IMR-90 (cell line): ENCODE results near the gene GNG12. TPM values are rescaled to one million over a fixed set of nuclear protein-coding genes. Genes with fewer than 3 reads are reported as not detected.

Experiments
- ATAC-seq: fragments of 200-7000 bp; cut with Tn5 transposase; 2 replicates; pipeline ENCODE4 v1.9.1; 2020; ENCODE audit warnings: low read depth, mild to moderate bottlenecking, moderate library complexity
- BruUV-seq: library from RNA; stranded (reverse); fragments of 400-500 nt; replicated peaks from 2 replicates; lab custom pipeline; 2021; lab: Mats Ljungman, UMichigan
- CTCF ChIA-PET: fragments of 300-600 bp; formaldehyde crosslinking; extraction: SDS; loops from one replicate; lab custom pipeline; 2021; ENCODE audit warnings: antibody characterized with exemption; lab: Yijun Ruan, JAX
- POLR2A ChIA-PET: fragments of 300-600 bp; sonication (Branson Sonifier 250); formaldehyde crosslinking; loops from one replicate; lab custom pipeline; 2022; ENCODE audit warnings: antibody characterized with exemption; ENCODE audit not compliant: unreplicated experiment; lab: Charles Lee
- DNase-seq: peaks from one replicate; pipeline ENCODE4 v3.0.0; 2013
- H2AFZ ChIP-seq: replicated peaks from 2 replicates; pipeline ENCODE3; 2013; ENCODE audit warnings: low read length, mild to moderate bottlenecking; ENCODE audit not compliant: poor library complexity
- H2AK5ac ChIP-seq: 2 replicates; pipeline ENCODE4 v1.6.1; 2013; ENCODE audit warnings: low read depth, low read length, inconsistent platforms
- H2AK9ac ChIP-seq: replicated peaks from 2 replicates; pipeline ENCODE3; 2013; ENCODE audit warnings: mild to moderate bottlenecking, low read depth, low read length, moderate library complexity; ENCODE audit not compliant: poor library complexity
- H2BK120ac ChIP-seq: 2 replicates; pipeline ENCODE4 v1.6.1; 2013; ENCODE audit warnings: low read depth, low read length, inconsistent platforms
- H2BK15ac ChIP-seq: 3 replicates; pipeline ENCODE4 v1.6.1; 2013; ENCODE audit warnings: low read depth, low read length, inconsistent platforms
- H2BK20ac ChIP-seq: 2 replicates; pipeline ENCODE4 v1.6.1; 2013; ENCODE audit warnings: low read depth, mild to moderate bottlenecking, inconsistent platforms, low read length, moderate library complexity
- H2BK5ac ChIP-seq: 2 replicates; pipeline ENCODE4 v1.6.1; 2013; ENCODE audit warnings: mild to moderate bottlenecking, low read depth, low read length, inconsistent platforms; ENCODE audit not compliant: poor library complexity, severe bottlenecking
- H3K14ac ChIP-seq: replicated peaks from 2 replicates; pipeline ENCODE4 v1.6.1; 2013; ENCODE audit warnings: low read depth, low read length, inconsistent platforms
- H3K18ac ChIP-seq: 2 replicates; pipeline ENCODE4 v1.6.1; 2013; ENCODE audit warnings: low read depth, low read length, control low read depth
- H3K23ac ChIP-seq: 2 replicates; pipeline ENCODE4 v1.6.1; 2013; ENCODE audit warnings: low read depth, low read length, inconsistent platforms
- H3K27ac ChIP-seq: 2 replicates; pipeline ENCODE4 v1.5.1; 2013; ENCODE audit warnings: mild to moderate bottlenecking, control low read depth, low read length; ENCODE audit not compliant: insufficient read depth
- H3K27me3 ChIP-seq: 2 replicates; pipeline ENCODE4 v1.6.1; 2013; ENCODE audit warnings: low read length; ENCODE audit not compliant: control insufficient read depth, insufficient read depth
- H3K36me3 ChIP-seq: 2 replicates; pipeline ENCODE4 v1.6.1; 2013; ENCODE audit warnings: low read length, mixed read lengths; ENCODE audit not compliant: control insufficient read depth, insufficient read depth
- H3K4ac ChIP-seq: 2 replicates; pipeline ENCODE4 v1.6.1; 2013; ENCODE audit warnings: low read depth, low read length, inconsistent platforms
- H3K4me1 ChIP-seq: 2 replicates; pipeline ENCODE4 v1.6.1; 2013; ENCODE audit warnings: low read length, mixed read lengths; ENCODE audit not compliant: control insufficient read depth, insufficient read depth
- H3K4me2 ChIP-seq: 2 replicates; pipeline ENCODE4 v1.6.1; 2013; ENCODE audit warnings: low read depth, mild to moderate bottlenecking, control low read depth, low read length, moderate library complexity
- H3K4me3 ChIP-seq: 2 replicates; pipeline ENCODE4 v1.5.1; 2013; ENCODE audit warnings: low read depth, mild to moderate bottlenecking, control low read depth, low read length, moderate library complexity; ENCODE audit not compliant: insufficient read depth
- H3K56ac ChIP-seq: 2 replicates; pipeline ENCODE4 v1.6.1; 2013; ENCODE audit warnings: low read length, inconsistent platforms; ENCODE audit not compliant: insufficient read depth; ENCODE audit errors: extremely low read depth
- H3K79me1 ChIP-seq, 2 experiments: 2 replicates each; pipeline ENCODE4 v1.6.1; 2013; ENCODE audit warnings: low read length in 2 of 2, inconsistent platforms in 1 of 2, low read depth in 1 of 2
- H3K9ac ChIP-seq: 2 replicates; pipeline ENCODE4 v1.6.1; 2013; ENCODE audit warnings: low read depth, low read length, control low read depth
- H3K9me1 ChIP-seq: 2 replicates; pipeline ENCODE4 v1.6.1; 2013; ENCODE audit warnings: low read length, inconsistent platforms; ENCODE audit not compliant: insufficient read depth
- H3K9me3 ChIP-seq: 2 replicates; pipeline ENCODE4 v1.6.1; 2013; ENCODE audit warnings: low read length; ENCODE audit not compliant: control insufficient read depth, insufficient read depth
- H4K20me1 ChIP-seq: 2 replicates; pipeline ENCODE4 v1.6.1; 2013; ENCODE audit warnings: low read length, inconsistent platforms; ENCODE audit not compliant: insufficient read depth
- H4K5ac ChIP-seq: 2 replicates; pipeline ENCODE4 v1.6.1; 2013; ENCODE audit warnings: mild to moderate bottlenecking, low read depth, low read length, control low read depth
- H4K8ac ChIP-seq, 2 experiments: 2 replicates each; pipeline ENCODE4 v1.6.1; 2013; ENCODE audit warnings: low read depth in 2 of 2, low read length in 2 of 2, control low read depth in 1 of 2, inconsistent platforms in 1 of 2
- H4K91ac ChIP-seq: 2 replicates; pipeline ENCODE4 v1.6.1; 2013; ENCODE audit warnings: low read depth, low read length, inconsistent platforms; ENCODE audit not compliant: insufficient read depth
- BHLHE40 ChIP-seq: fragments of 150-350 bp; IDR thresholded peaks from 2 replicates; pipeline ENCODE4 v1.6.1; 2016; ENCODE audit warnings: mild to moderate bottlenecking, low read depth, low read length
- ELK1 ChIP-seq: fragments of 150-350 bp; IDR thresholded peaks from 2 replicates; pipeline ENCODE4 v1.6.1; 2016; ENCODE audit warnings: low read depth, mild to moderate bottlenecking, low read length, moderate library complexity, borderline replicate concordance
- FOS ChIP-seq: fragments of 150-350 bp; IDR thresholded peaks from 2 replicates; pipeline ENCODE4 v1.6.1; 2016; ENCODE audit warnings: low read depth, low read length
- MXI1 ChIP-seq: IDR thresholded peaks from 2 replicates; pipeline ENCODE4 v1.6.1; 2012; ENCODE audit warnings: low read depth, mild to moderate bottlenecking, low read length, moderate library complexity, borderline replicate concordance
- NFE2L2 ChIP-seq: fragments of 150-350 bp; IDR thresholded peaks from 2 replicates; pipeline ENCODE4 v1.6.1; 2016; ENCODE audit warnings: low read depth, mild to moderate bottlenecking, low read length
- RFX5 ChIP-seq: IDR thresholded peaks from 2 replicates; pipeline ENCODE4 v1.8.0; 2012; ENCODE audit warnings: low read depth, mild to moderate bottlenecking, low read length, moderate library complexity
- USF2 ChIP-seq: fragments of 150-350 bp; IDR thresholded peaks from 2 replicates; pipeline ENCODE4 v1.6.1; 2017; ENCODE audit warnings: mild to moderate bottlenecking, antibody characterized with exemption, low read length, low read depth
- WGBS, 2 experiments: methylation state at CpG; one replicate each; pipeline versions ENCODE4 v1.1.5 to v1.1.7; 2013; ENCODE audit warnings: missing lambda C conversion rate in 2 of 2; ENCODE audit not compliant: insufficient read length in 1 of 2; ENCODE audit errors: extremely low coverage in 2 of 2; 5-methylcytosine and 5-hydroxymethylcytosine counted together
- dilution Hi-C: fragments of 300-500 bp; cut with HindIII; formaldehyde crosslinking; loops from one replicate; pipeline ENCODE4 v1.14.3; 2018; ENCODE audit warnings: low sequenced_read_pairs; ENCODE audit not compliant: unreplicated experiment
- in situ Hi-C: fragments of 300-500 bp; cut with MboI; formaldehyde crosslinking; loops from 3 replicates; pipeline ENCODE4 v1.14.3; 2019; ENCODE audit warnings: low sequenced_read_pairs, inconsistent platforms, mixed read lengths
- intact Hi-C: fragments of 100-400 bp; cut with micrococcal nuclease; formaldehyde crosslinking; loops from 2 replicates; pipeline ENCODE4 v1.10.0; 2022
- polyA plus RNA-seq, 3 experiments: library from polyadenylated mRNA; depleted of rRNA; stranded (reverse); fragments of >200 nt; gene quantifications; 2 replicates each; pipeline ENCODE4 v1.2.3, GENCODE V29; 2012; ENCODE audit warnings: low replicate concordance in 1 of 3
- total RNA-seq: library from RNA; depleted of rRNA; stranded (reverse); fragments of >200 nt; gene quantifications from 2 replicates; pipeline ENCODE4 v1.2.3, GENCODE V29; 2012

Gene GNG12
- total and polyA plus RNA-seq, 2 of the 4 experiments (the other 2 are of a cell fraction) = 92.3 to 132 TPM

DNA sequence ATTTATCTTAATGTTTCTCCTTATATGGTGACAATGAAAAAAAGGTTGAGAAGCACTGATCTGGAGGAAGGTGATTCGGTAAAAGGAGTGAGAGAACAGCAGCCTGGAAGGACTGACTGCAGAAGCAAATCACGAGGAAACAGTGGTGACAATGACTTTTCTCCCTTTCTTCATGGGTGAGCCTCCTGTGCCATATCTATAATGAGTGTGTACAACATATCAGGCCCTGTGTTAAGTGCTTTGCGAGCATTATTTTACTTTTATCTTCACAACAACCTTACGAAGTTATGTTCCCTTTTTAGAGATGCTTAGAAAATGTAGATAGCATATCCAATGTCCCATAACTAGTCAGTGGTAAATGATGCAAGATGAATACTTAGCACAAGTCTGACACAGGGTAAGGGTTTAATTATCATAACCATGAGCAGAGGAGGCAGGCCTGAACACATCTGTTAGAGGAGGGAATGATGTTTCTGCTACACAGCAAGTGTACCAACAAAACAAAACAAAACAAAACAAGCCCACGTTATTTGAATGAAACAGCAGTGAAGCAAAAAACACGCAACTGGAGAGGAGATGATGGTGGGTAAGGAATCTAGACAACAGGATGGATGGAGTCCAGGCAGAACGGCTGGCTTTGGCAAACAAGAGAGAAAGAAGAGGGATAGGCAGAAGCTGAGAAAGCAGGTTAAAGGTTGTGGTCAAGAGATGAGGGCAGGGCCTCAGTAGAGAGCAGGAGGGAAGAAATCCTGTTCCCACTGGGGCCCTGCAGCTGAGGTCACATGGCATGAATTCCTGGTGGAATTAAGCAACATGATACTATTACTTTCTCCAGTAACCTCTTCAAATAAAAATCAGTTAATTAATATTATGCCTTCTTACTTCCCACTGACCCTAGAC, 29.6 kb downstream of the GNG12 start:
- Histone ChIP-seq H3K4me2 (peak overlapping the region; percentile 50), H3K27me3 (no peaks in the 10 kb centered on the region), H4K5ac (peak overlapping the region; percentile 60), H2AK9ac (no peak overlapping the region), H2AFZ (no peak overlapping the region), H3K56ac (no peak overlapping the region), H3K27ac (peak overlapping the region; percentile 27; the same call in 1 of the 2 replicates), H3K9ac (no peak overlapping the region), H2AK5ac (peak overlapping the region; percentile 23; the same call in 1 of the 2 replicates), H4K8ac (no peak overlapping the region), H3K23ac (peak overlapping the region; percentile 32; the same call in 1 of the 2 replicates), H3K36me3 (peaks cover 4% of the 10 kb centered on the region; the same call in 1 of the 2 replicates), H2BK5ac (peak overlapping the region; percentile 53), H2BK15ac (peak overlapping the region; percentile 13; the same call in 1 of the 3 replicates), H3K4ac (no peak overlapping the region), H2BK120ac (no peak overlapping the region), H3K18ac (peak overlapping the region; percentile 56), H2BK20ac (no peak overlapping the region), H3K9me1 (peaks cover 18% of the 10 kb centered on the region), H3K9me3 (no peaks in the 10 kb centered on the region), H3K4me3 (no peak overlapping the region), H3K4me1 (peaks cover 24% of the 10 kb centered on the region), H4K20me1 (peaks cover 54% of the 10 kb centered on the region), H3K79me1 (peaks cover 31 to 63% of the 10 kb centered on the region in 2 experiments), H3K14ac (peak overlapping the region; percentile 37; the same call in 1 of the 2 replicates), H4K91ac (no peak overlapping the region)
- intact Hi-C loops (no loop called here), in situ Hi-C loops (no loop called here), dilution Hi-C loops (no loop called here)
- ChIA-PET POLR2A (no interaction called here), CTCF (interaction anchor here (0.5 to 0.9 kb wide), 3 partner anchors 10 to 230 kb away, joined by 3 to 6 read pairs (median 3); no protein-coding TSS in a partner anchor)
- TF ChIP-seq NFE2L2 (no peak), ELK1 (no peak), FOS (no peak), MXI1 (no peak), USF2 (peak; percentile 48; the same call in 1 of the 2 replicates), RFX5 (no peak), BHLHE40 (no peak)
- no TSS peak for BruUV-seq
- ATAC-seq (peak; percentile 59), DNase-seq (no peak)
- whole genome bisulfite sequencing, 2 experiments = no CpG with 5 or more reads among the region's 7 CpGs
